GM03348 (cell line): ENCODE results near the gene MAGEA9B.
"Not testable (repeated sequence)": the region's sequence is repeated elsewhere in the genome, so short reads cannot be mapped to it uniquely, and the experiment has no call there.

Experiments
- DNase-seq: peaks from one replicate; pipeline ENCODE4 v3.0.0; 2012; ENCODE audit warnings: low spot score

The MAGEA9B gene

GRCh38 chrX:149534926-149535602 is 52.2 kb downstream of the MAGEA9B start:
- not testable (repeated sequence) for DNase-seq

- DNase-seq, result not testable (repeated sequence)
These were observed 53.3 kb downstream of the MAGEA9B start for GRCh38 chrX:149533999-149534398.

GRCh38 chrX:149532868-149533267 is 54.4 kb downstream of the MAGEA9B start:
- DNase-seq, result not testable (repeated sequence)
